Measurements from ENCODE around the gene PTPN6.
"Not testable (repeated sequence)": the region's sequence is repeated elsewhere in the genome, so short reads cannot be mapped to it uniquely, and the experiment has no call there.

PTPN6 gene

DNA sequence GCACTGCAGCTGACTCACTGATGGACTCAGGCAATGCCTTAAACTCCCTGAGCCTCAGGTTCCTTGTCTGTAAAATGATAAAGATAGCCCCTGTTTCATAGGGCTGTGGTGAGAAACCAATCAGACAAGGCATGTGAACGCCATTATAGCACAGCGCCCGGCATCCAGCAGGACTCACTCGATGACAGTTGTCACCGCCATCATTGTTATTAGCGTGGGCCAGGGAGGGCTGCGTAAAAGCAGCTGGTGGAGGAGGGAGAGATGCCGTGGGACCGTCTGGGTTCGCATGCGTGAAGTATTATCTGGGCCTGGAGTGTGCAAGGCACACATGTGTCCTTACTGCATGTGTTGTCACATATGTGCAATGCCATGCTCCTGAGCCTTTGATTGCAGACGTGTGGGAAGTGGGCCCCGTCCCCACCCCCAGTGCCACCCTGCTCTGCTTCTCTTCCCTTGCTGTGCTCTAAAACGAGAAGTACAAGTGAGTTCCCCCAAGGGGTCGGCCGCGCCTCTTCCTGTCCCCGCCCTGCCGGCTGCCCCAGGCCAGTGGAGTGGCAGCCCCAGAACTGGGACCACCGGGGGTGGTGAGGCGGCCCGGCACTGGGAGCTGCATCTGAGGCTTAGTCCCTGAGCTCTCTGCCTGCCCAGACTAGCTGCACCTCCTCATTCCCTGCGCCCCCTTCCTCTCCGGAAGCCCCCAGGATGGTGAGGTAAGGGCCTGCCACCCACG, at the start of gene PTPN6:
TSS of gene PTPN6 (plus strand) at position 546 of the 730 bp plus-strand sequence. CDS start at position 703, 157 bp downstream.
- DNase-seq (ENCODE audit: low read depth), result no peak

GRCh38 chr12:6902448-6902847, 48.7 kb upstream of the PTPN6 start:
- no peak for DNase-seq (ENCODE audit: low read depth)

- no peak for DNase-seq (ENCODE audit: low read depth)
These were observed 47.4 kb upstream of the PTPN6 start for GRCh38 chr12:6903722-6904121.

GRCh38 chr12:6904280-6905276, 46.6 kb upstream of the PTPN6 start, which contains the start of gene LRRC23:
TSS of gene LRRC23 (plus strand) at chr12:6904822. CDS start at chr12:6905634, 812 bp downstream.
- DNase-seq (ENCODE audit: low read depth), result peak; percentile 97

GRCh38 chr12:6905414-6906040, 45.6 kb upstream of the PTPN6 start:
- DNase-seq (ENCODE audit: low read depth), result no peak

DNA sequence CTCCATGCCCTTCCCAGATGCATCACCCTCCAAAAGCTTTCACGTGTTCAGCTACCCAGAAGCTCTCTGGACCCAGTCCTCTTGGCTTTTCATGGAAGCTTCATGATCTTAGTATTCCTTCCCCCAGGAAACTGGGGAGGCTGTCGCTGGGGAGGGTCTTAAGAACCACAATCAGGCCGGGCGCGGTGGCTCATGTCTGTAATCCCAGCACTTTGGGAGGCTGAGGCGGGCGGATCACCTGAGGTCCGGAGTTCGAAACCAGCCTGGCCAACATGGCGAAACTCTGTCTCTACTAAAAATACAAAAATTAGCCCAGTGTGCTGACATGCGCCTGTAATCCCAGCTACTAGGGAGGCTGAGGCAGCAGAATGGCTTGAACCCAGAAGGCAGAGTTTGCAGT, 43.0 kb upstream of the PTPN6 start:
- DNase-seq (ENCODE audit: low read depth), result not testable (repeated sequence)

GRCh38 chr12:6909421-6910145, 41.6 kb upstream of the PTPN6 start:
- no peak for DNase-seq (ENCODE audit: low read depth)

GRCh38 chr12:6912164-6912935, 38.8 kb upstream of the PTPN6 start:
- no peak for DNase-seq (ENCODE audit: low read depth)

GRCh38 chr12:6914246-6914946, 36.8 kb upstream of the PTPN6 start, which contains the start of gene ENO2:
TSS of gene ENO2 (plus strand) at chr12:6914580. CDS start at chr12:6915833, 1,253 bp downstream.
- DNase-seq (ENCODE audit: low read depth), result peak; percentile 64

DNA sequence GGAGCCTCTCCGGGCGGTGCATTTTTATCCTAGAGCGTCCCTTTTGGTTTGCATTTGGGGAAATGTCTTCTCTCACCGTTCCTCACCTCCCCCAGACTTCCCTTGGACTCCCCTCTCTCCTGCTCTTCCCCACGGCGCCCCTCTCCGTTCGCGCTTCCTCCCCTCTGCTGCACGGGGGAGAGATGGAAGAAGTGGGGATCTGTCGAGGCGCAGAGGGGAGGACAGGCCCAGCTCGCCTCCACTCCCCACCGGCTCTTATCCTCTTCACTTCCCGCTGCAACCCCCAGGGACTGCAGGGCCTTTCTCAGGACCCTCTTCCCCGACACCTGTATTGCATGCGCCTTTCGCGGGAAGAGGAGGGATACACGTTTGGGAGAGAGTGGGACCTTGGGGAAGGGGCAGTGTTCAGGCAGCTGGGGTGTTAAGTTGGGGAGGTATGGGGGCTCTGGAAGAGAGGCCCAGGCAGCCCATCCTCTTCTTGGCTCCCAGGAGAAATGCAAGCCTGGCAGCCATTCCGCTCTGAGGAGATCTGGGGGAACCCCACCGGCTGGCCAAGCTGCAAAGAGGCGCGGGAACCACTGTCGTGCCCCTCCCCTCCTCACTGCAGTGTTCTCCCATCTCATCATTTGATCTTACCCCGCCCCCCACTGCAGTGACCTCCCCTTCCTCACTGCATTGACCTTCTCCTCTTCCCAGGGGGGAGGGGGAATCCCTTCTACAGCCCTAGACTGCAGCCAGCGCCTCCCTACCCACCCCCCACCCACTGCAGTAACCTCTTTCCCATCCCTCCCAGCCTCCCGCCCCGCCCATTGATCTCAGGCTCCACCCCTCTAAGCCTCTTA, 36.0 kb upstream of the PTPN6 start:
- no peak for DNase-seq (ENCODE audit: low read depth)

DNA sequence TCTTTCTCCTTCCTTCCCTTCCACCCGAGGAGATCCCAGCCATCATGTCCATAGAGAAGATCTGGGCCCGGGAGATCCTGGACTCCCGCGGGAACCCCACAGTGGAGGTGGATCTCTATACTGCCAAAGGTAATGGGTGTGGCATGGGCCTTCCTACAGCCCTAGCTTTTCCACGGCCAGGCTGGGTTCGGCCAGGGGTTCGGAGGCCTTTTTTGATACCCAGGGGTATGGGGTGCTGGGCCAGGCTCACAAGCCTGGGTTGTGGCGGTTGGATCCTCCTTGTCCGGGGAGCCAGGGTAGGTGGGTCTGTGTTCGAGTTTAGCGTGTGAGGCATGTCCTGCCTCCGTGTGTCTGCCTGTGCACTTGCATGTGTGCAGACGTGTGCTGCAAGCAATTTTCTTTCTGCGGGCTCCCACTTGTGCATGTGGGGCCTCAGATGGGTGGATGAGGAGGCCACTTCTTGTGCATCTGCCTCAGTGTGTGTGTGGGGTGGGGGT, 35.3 kb upstream of the PTPN6 start:
- no peak for DNase-seq (ENCODE audit: low read depth)

DNA sequence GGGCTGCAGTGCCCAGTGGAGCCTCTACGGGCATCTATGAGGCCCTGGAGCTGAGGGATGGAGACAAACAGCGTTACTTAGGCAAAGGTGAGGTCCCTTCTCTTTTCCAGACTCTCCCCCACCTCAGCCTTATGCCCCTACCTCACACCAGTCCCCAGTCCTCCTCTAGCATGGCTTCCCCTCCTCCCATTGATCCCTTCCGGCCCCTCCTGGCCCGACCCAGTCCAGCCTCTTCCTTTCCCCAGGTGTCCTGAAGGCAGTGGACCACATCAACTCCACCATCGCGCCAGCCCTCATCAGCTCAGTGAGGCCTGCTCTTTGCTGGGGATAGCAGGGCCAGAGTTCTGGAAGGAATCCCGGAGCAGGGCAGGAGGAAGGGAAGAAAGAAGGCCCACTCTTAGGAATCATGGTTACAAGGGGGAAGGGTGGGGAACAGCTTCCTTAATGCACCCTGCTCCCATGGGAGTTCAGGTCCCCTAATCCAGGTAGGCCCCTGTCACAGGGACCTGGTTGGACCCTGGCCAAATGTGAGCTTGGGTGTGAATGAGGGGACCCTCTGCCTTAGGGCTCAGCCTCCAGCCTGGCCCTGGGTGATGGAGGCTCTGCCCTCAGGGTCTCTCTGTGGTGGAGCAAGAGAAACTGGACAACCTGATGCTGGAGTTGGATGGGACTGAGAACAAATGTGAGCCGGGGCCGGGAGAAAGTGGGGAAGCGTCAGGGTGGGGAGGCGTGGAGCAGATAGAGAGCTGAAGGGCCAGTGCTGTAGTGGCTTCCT, 34.5 kb upstream of the PTPN6 start:
- DNase-seq (ENCODE audit: low read depth), result no peak

DNA sequence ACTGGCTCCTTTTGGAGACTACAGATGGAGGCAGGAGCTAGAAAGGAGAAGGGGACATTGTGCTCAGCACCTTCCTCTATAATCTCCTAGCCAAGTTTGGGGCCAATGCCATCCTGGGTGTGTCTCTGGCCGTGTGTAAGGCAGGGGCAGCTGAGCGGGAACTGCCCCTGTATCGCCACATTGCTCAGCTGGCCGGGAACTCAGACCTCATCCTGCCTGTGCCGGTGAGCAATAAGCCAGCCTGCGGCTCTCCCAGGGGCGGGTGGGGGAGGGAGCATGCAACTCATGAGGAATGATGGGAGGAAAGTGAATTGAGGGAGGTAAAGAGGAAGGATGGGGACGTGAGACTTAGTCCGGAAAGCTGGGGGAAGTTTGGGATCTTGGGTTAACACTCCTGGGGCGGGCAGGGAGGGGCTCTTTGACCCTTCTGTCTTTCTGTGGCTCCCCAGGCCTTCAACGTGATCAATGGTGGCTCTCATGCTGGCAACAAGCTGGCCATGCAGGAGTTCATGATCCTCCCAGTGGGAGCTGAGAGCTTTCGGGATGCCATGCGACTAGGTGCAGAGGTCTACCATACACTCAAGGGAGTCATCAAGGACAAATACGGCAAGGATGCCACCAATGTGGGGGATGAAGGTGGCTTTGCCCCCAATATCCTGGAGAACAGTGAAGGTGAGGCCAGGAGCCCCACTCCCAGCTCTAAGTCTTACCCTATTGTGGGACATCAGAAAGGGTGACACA, 33.5 kb upstream of the PTPN6 start:
- no peak for DNase-seq (ENCODE audit: low read depth)

DNA sequence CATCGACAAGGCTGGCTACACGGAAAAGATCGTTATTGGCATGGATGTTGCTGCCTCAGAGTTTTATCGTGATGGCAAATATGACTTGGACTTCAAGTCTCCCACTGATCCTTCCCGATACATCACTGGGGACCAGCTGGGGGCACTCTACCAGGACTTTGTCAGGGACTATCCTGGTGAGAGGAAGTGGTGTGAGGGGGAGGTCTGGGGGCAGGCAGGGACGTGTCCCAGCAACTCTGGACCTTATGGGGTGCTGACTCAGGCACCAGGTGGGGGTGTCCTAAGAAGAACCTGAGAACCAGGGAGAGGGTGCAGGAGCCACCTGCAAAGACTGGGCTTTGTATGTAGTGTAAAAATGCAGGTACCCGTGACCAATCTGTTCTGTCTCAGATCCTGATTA, 31.6 kb upstream of the PTPN6 start:
- no peak for DNase-seq (ENCODE audit: low read depth)

GRCh38 chr12:6921539-6921938, 29.6 kb upstream of the PTPN6 start:
- DNase-seq (ENCODE audit: low read depth), result no peak

DNA sequence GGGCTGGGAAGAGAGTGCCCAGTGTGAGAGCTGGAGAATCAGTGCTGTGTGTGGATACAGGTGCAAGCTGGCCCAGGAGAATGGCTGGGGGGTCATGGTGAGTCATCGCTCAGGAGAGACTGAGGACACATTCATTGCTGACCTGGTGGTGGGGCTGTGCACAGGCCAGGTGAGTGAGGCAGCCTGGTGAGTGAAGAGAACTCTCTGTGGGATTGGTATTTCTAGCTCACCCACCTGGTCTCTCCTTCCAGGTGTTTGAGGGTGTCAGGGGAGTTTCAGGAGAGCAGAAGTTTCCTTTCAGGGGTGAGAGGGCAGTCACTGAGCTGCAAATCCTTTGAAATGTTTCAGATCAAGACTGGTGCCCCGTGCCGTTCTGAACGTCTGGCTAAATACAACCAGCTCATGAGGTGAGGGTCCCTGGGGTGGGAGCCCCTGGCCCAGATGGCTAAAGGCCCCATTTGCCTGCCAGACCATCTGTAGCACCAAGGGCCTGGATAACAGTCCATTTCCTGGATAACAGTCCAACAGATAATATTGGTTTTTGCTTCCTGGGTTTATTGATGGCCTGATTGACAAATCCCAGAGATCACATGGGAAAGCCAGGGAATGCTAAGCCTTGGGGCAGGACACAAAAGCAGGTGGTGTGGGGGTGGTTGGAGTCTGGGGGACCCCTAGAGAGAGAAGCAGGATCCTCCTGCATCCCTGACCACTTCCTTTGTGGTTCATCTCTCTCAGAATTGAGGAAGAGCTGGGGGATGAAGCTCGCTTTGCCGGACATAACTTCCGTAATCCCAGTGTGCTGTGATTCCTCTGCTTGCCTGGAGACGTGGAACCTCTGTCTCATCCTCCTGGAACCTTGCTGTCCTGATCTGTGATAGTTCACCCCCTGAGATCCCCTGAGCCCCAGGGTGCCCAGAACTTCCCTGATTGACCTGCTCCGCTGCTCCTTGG, 28.9 kb upstream of the PTPN6 start:
- DNase-seq (ENCODE audit: low read depth), result no peak

Measured in stimulated activated CD8-positive, alpha-beta memory T cell treated with anti-CD3 and anti-CD28 coated beads, Interleukin-7, amount 100 ng/mL, for 24 hours (primary cell).